GM20000 (cell line): ENCODE results near the gene FAM167B.
"Not testable (repeated sequence)": the region's sequence is repeated elsewhere in the genome, so short reads cannot be mapped to it uniquely, and the experiment has no call there.

Source experiments
- DNase-seq: peaks from one replicate; pipeline ENCODE4 v3.0.0; 2012; ENCODE audit warnings: low spot score
- CTCF ChIP-seq: IDR thresholded peaks from 2 replicates; pipeline ENCODE4 v1.5.1; 2012; ENCODE audit warnings: mild to moderate bottlenecking, control low read depth; ENCODE audit errors: extremely low read depth, missing control alignments

The FAM167B gene

GRCh38 chr1:32269744-32270143 lies 22.7 kb downstream of the FAM167B start:
- no peak for TF ChIP-seq CTCF
- no peak for DNase-seq

DNA sequence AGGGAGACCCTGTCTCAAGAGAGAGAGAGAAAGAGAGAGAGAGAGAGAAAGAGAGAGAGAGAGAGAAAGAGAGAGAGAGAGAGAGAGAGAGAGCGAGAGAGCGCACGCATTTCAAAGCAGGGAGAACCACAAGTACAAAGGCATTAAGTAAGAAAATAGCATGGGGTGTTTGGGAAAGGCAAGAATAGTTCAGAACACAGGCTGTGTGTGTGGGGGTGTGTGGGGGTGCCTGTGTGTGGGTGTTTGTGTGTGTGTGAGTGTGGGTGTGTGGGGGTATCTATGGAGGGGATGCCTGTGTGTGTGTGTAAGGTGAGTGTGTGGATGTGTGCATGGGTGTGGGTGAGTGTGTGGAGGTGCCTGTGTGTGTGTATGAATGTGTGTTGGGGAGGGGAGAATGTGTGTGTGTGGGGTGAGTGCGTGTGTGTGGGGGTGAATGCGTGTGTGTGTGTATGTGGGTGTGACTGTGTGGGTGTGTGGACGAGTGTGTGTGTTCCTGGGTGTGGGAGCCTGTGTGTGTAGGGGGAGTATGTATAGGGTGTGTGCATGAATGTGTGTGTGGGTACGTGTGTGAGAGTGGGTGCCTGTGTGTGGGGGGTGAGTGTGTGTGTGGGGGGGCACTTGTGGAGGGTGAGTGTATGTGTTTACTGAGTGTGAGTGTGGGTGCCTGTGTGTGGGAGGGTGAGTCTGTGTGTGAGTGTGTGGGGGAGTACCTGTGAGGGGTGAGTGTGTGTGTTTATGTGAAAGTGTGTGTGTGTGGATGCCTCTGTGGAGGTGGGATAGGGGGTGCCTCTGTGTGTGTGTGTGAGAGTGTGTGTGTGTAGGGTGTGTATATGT lies 25.8 kb downstream of the FAM167B start:
- no peak for DNase-seq
- no peak for TF ChIP-seq CTCF

GRCh38 chr1:32273391-32274208 lies 26.6 kb downstream of the FAM167B start:
- no peak for TF ChIP-seq CTCF
- no peak for DNase-seq

DNA sequence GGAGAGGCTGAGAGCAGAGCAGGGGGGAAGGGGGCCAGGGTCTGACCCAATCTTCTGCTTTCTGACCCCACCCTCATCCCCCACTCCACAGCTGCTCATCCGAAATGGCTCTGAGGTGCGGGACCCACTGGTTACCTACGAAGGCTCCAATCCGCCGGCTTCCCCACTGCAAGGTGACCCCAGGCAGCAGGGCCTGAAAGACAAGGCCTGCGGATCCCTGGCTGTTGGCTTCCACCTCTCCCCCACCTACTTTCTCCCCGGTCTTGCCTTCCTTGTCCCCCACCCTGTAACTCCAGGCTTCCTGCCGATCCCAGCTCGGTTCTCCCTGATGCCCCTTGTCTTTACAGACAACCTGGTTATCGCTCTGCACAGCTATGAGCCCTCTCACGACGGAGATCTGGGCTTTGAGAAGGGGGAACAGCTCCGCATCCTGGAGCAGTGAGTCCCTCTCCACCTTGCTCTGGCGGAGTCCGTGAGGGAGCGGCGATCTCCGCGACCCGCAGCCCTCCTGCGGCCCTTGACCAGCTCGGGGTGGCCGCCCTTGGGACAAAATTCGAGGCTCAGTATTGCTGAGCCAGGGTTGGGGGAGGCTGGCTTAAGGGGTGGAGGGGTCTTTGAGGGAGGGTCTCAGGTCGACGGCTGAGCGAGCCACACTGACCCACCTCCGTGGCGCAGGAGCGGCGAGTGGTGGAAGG lies 27.8 kb downstream of the FAM167B start:
- no peak for TF ChIP-seq CTCF
- DNase-seq: no peak

- TF ChIP-seq CTCF: no peak
- no peak for DNase-seq
Measured at GRCh38 chr1:32275424-32275823, 28.4 kb downstream of the FAM167B start.

- no peak for TF ChIP-seq CTCF
- no peak for DNase-seq
Measured at GRCh38 chr1:32276032-32276782, 29.2 kb downstream of the FAM167B start.

DNA sequence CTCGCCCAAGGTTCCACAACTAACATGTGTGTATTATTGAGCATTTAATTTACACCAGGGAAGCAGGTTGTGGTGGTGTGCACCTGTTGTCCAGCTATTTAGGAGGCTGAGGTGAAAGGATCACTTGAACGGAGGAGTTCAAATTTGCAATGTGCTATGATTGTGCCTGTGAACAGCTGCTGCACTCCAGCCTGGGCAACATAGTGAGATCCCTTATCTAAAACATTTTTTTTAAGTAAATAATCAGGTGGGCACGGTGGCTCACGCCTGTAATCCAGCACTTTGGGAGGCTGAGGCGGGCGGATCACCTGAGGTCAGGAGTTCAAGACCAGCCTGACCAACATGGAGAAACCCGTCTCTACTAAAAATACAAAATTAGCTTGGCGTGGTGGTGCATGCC lies 37.8 kb downstream of the FAM167B start:
- not testable (repeated sequence) for DNase-seq
